Chondrocyte (in vitro differentiated cells): ENCODE measurements around the gene AFDN. TPM values are rescaled to one million over a fixed set of nuclear protein-coding genes. Genes with fewer than 3 reads are reported as not detected.

ENCODE experiments used
- DNase-seq: peaks from one replicate; pipeline ENCODE4 v3.0.0; 2021; ENCODE audit warnings: mixed read lengths, low spot score
- H3K27ac Mint-ChIP-seq: one replicate; pipeline ENCODE4 v1.8.0; 2021; ENCODE audit warnings: mild to moderate bottlenecking, moderate library complexity, mixed read lengths; ENCODE audit not compliant: unreplicated experiment
- H3K27me3 Mint-ChIP-seq: 2 replicates; pipeline ENCODE4 v1.8.0; 2021; ENCODE audit warnings: low read depth, mixed read lengths
- H3K36me3 Mint-ChIP-seq: 2 replicates; pipeline ENCODE4 v1.8.0; 2021; ENCODE audit warnings: low read depth, mixed read lengths
- H3K4me1 Mint-ChIP-seq: 2 replicates; pipeline ENCODE4 v1.8.0; 2021; ENCODE audit warnings: low read depth, mild to moderate bottlenecking, mixed read lengths
- H3K4me3 Mint-ChIP-seq: one replicate; pipeline ENCODE4 v1.8.0; 2021; ENCODE audit warnings: mild to moderate bottlenecking, moderate library complexity, mixed read lengths; ENCODE audit not compliant: unreplicated experiment
- H3K9me3 Mint-ChIP-seq: 2 replicates; pipeline ENCODE4 v1.8.0; 2021; ENCODE audit warnings: low read depth, mixed read lengths
- total RNA-seq: library from RNA; stranded (reverse); gene quantifications from 3 replicates; pipeline ENCODE4 v1.2.1, GENCODE V29; 2021
- TF ChIP-seq, protein P1 (sequence below): fragments of 200-600 bp; sonication (generic); IDR thresholded peaks from 2 replicates; pipeline ENCODE4 v1.5.0; 2021; ENCODE audit warnings: antibody characterized with exemption, mild to moderate bottlenecking, moderate library complexity

AFDN gene
- total RNA-seq, 1 donor from 2014 or later, result 45.8 TPM

DNA sequence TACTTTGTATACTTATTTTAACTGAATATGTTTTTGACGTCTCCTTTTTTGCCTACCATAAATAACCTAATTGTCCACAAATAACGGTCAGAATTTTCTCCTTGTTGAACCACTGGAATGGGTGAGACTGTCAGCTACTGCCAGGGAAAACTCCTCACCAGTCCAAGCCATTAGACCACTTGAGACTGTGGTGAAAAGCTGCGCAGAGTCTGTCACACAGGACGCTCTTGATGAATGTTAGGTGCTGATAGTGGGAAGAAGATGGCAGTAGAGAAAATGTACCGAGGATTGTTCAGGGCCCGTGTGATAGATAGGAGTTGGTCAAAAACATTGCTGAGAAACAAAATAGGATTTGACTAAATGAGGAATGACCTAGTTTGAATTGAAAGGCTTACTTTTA, 95.1 kb downstream of the AFDN start:
- Mint-ChIP-seq H3K27me3 (no peaks in the 10 kb centered on the region), H3K27ac (no peak overlapping the region), H3K4me3 (no peak overlapping the region), H3K9me3 (no peaks in the 10 kb centered on the region), H3K4me1 (no peaks in the 10 kb centered on the region), H3K36me3 (peaks cover 45% of the 10 kb centered on the region)
- TF ChIP-seq, protein P1, sequence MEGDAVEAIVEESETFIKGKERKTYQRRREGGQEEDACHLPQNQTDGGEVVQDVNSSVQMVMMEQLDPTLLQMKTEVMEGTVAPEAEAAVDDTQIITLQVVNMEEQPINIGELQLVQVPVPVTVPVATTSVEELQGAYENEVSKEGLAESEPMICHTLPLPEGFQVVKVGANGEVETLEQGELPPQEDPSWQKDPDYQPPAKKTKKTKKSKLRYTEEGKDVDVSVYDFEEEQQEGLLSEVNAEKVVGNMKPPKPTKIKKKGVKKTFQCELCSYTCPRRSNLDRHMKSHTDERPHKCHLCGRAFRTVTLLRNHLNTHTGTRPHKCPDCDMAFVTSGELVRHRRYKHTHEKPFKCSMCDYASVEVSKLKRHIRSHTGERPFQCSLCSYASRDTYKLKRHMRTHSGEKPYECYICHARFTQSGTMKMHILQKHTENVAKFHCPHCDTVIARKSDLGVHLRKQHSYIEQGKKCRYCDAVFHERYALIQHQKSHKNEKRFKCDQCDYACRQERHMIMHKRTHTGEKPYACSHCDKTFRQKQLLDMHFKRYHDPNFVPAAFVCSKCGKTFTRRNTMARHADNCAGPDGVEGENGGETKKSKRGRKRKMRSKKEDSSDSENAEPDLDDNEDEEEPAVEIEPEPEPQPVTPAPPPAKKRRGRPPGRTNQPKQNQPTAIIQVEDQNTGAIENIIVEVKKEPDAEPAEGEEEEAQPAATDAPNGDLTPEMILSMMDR, result no peak
- no peak for DNase-seq

DNA sequence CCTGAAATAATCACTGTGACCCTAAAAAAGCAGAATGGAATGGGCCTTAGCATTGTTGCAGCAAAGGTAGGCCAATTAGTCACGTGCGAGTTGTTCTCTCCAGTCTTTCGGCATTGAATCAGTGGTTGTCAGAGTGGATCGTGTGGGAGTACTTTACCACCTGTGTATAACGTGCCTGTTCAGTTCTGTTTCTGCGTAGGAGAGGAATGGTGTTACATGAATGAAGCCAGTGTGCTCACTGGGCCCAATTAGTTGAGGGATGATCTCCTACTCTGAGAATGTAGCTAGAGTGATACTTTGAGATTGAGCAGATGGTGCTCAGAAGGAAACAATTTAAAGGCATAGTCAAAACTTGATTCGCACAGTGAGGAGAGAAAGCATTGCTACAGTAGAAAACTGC, 98.3 kb downstream of the AFDN start:
- peaks cover 32% of the 10 kb centered on the region for H3K36me3 Mint-ChIP-seq
- no peak overlapping the region for H3K4me3 Mint-ChIP-seq
- DNase-seq, result no peak
- H3K27ac Mint-ChIP-seq, result no peak overlapping the region
- H3K27me3 Mint-ChIP-seq, result no peaks in the 10 kb centered on the region
- H3K9me3 Mint-ChIP-seq, result no peaks in the 10 kb centered on the region
- TF ChIP-seq, protein P1, result no peak
- H3K4me1 Mint-ChIP-seq, result no peaks in the 10 kb centered on the region

DNA sequence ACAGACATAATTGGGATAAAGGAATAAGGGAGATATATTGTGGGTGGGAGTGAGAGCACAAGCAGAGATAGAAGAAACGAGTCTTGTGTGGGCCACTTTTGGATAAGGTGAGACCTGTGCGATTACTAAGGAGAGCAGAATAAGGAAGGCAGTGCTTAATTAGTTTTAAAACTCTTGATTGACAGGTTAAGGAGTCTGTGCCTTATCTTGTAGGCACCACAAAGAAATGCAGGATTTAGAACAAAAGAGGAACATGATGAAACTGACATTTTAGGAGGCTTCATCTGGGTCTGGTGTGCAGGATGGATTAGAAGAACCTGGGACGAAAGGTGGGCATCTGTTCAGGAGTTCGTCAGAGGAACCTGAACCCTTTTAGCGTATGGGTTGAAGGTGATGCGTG, 100.5 kb downstream of the AFDN start:
- Mint-ChIP-seq H3K9me3 (no peaks in the 10 kb centered on the region), H3K27ac (no peak overlapping the region), H3K36me3 (peaks cover 28% of the 10 kb centered on the region), H3K4me1 (peaks cover 6% of the 10 kb centered on the region), H3K4me3 (no peak overlapping the region), H3K27me3 (no peaks in the 10 kb centered on the region)
- no peak for DNase-seq
- TF ChIP-seq, protein P1, result no peak

DNA sequence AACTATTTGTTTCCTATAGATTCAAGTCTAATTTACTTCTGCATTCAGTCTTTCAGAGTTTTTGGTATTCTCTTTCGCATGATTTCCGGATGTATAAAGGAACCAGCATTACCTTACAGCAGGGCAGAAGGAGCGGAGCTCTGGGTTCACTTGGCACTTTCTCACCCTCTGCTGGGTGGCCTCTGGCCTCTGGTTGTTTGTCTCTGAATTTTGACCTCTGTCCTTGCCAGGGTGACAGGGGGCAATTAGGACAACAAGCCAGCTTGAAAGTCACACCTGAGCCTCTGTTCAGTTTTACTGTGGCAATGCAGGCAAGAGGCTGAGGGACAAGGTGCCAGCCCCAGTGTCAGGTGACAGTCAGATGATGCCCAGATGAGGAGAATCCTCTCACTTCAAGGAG, 101.4 kb downstream of the AFDN start:
- DNase-seq, result no peak
- TF ChIP-seq, protein P1, result no peak
- H3K36me3 Mint-ChIP-seq, result peaks cover 23% of the 10 kb centered on the region
- no peaks in the 10 kb centered on the region for H3K27me3 Mint-ChIP-seq
- H3K9me3 Mint-ChIP-seq, result no peaks in the 10 kb centered on the region
- no peak overlapping the region for H3K4me3 Mint-ChIP-seq
- no peak overlapping the region for H3K27ac Mint-ChIP-seq
- H3K4me1 Mint-ChIP-seq, result peaks cover 12% of the 10 kb centered on the region

DNA sequence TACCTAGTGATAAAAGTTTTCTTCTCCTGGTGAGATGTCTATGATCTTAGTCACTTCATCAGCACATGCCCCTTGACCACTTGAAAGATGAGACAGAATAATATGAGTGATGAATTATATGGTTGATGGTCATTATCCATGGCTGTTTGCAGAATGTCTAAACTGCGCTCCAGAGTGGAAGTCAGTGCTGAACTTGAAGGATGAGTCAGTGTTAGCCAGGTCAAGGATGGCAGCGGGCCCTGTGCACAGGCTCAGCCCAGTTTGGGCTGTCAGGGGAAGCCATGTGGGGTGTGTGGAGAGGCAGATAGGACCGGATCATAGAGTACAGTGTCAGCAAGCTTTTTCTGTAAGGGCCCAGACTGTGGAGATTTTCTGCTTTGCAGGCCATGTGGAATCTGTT, 103.6 kb downstream of the AFDN start:
- H3K27ac Mint-ChIP-seq, result peak overlapping the region; percentile 13
- TF ChIP-seq, protein P1, result no peak
- H3K4me1 Mint-ChIP-seq, result peaks cover 12% of the 10 kb centered on the region
- no peaks in the 10 kb centered on the region for H3K9me3 Mint-ChIP-seq
- peaks cover 16% of the 10 kb centered on the region for H3K36me3 Mint-ChIP-seq
- no peak overlapping the region for H3K4me3 Mint-ChIP-seq
- H3K27me3 Mint-ChIP-seq, result no peaks in the 10 kb centered on the region
- no peak for DNase-seq
